Activated CD8-positive, alpha-beta memory T cell treated with anti-CD3 and anti-CD28 coated beads for 1 hour (primary cell): ENCODE data around the gene KBTBD13.
A peak's percentile ranks its signal among the peaks of the same experiment; 100 is the strongest.

Experiments
- DNase-seq, 2 donors: peaks; one replicate each; pipeline ENCODE4 v3.0.0-alpha.2; 2020; ENCODE audit warnings: low read depth in 1 of 2; ENCODE audit errors: extremely low read depth in 1 of 2

Gene KBTBD13

GRCh38 chr15:65050270-65050669 lies 26.3 kb upstream of the KBTBD13 start:
- no peak for DNase-seq

- no peak for DNase-seq
Observed at GRCh38 chr15:65051266-65051665, 25.3 kb upstream of the KBTBD13 start.

GRCh38 chr15:65052956-65053355 lies 23.6 kb upstream of the KBTBD13 start:
- no peak for DNase-seq

- peak; percentile 8 to 27 for DNase-seq
Observed at GRCh38 chr15:65054333-65055200, 22.0 kb upstream of the KBTBD13 start.

GRCh38 chr15:65055201-65055870 lies 21.2 kb upstream of the KBTBD13 start:
- DNase-seq, result no peak

GRCh38 chr15:65056106-65056505 lies 20.4 kb upstream of the KBTBD13 start:
- no peak for DNase-seq

- DNase-seq, result no peak
Observed at GRCh38 chr15:65056868-65057548, 19.5 kb upstream of the KBTBD13 start.

GRCh38 chr15:65057549-65057940 lies 19.0 kb upstream of the KBTBD13 start:
- DNase-seq, result no peak

- no peak for DNase-seq
Observed at GRCh38 chr15:65058394-65059368, 17.9 kb upstream of the KBTBD13 start.

- DNase-seq, result no peak
Observed at GRCh38 chr15:65059369-65059750, 17.2 kb upstream of the KBTBD13 start.

GRCh38 chr15:65059931-65060596 lies 16.5 kb upstream of the KBTBD13 start:
- no peak for DNase-seq

- no peak for DNase-seq
Observed at GRCh38 chr15:65060641-65061397, 15.7 kb upstream of the KBTBD13 start.

- DNase-seq, result no peak
Observed at GRCh38 chr15:65062061-65062460, 14.5 kb upstream of the KBTBD13 start.

- DNase-seq, result no peak
Observed at GRCh38 chr15:65062726-65063125, 13.8 kb upstream of the KBTBD13 start.

- no peak for DNase-seq
Observed at GRCh38 chr15:65066001-65066634, 10.4 kb upstream of the KBTBD13 start.

- DNase-seq, result no peak
Observed at GRCh38 chr15:65066635-65067316, 9.8 kb upstream of the KBTBD13 start.

- no peak for DNase-seq
Observed at GRCh38 chr15:65067317-65067644, 9.3 kb upstream of the KBTBD13 start.

- no peak for DNase-seq
Observed at GRCh38 chr15:65067645-65068402, 8.7 kb upstream of the KBTBD13 start, which contains the start of gene RASL12. Gene RASL12 (minus strand): TSS chr15:65067991. CDS start chr15:65067835, 156 bp downstream.
